ENCODE data around the gene PODNL1. TPM values are rescaled to one million over a fixed set of nuclear protein-coding genes. Genes with fewer than 3 reads are reported as not detected.

The PODNL1 gene
- polyA plus RNA-seq, 1 donor (not counting 4 experiments of a cell fraction or from before 2014, with no cell fraction given) = 1.0 TPM

- H3K79me2 ChIP-seq (ENCODE audit: control insufficient read depth, insufficient read depth, low read length) = no peaks in the 10 kb centered on the region
- FAIRE-seq (no peak), DNase-seq (ENCODE audit: low read depth, low spot score) (no peak)
- H3K27me3 ChIP-seq (ENCODE audit: control insufficient read depth, extremely low read depth, insufficient read depth, low read length) = no peaks in the 10 kb centered on the region
- H3K9me3 ChIP-seq (ENCODE audit: control insufficient read depth, low read depth, low read length) = no peaks in the 10 kb centered on the region
- no peak overlapping the region for H2AFZ ChIP-seq (ENCODE audit: control insufficient read depth, low read length)
- H3K9ac ChIP-seq (ENCODE audit: control insufficient read depth, extremely low read depth, insufficient read depth, low read length) = no peak overlapping the region
- H4K20me1 ChIP-seq (ENCODE audit: control insufficient read depth, extremely low read depth, insufficient read depth, low read length) = no peaks in the 10 kb centered on the region
- no peaks in the 10 kb centered on the region for H3K4me1 ChIP-seq (ENCODE audit: control insufficient read depth, extremely low read depth, insufficient read depth, low read length)
- H3K4me2 ChIP-seq (ENCODE audit: control insufficient read depth, extremely low read depth, insufficient read depth, low read depth, low read length) = no peak overlapping the region
- TF ChIP-seq, protein P1, sequence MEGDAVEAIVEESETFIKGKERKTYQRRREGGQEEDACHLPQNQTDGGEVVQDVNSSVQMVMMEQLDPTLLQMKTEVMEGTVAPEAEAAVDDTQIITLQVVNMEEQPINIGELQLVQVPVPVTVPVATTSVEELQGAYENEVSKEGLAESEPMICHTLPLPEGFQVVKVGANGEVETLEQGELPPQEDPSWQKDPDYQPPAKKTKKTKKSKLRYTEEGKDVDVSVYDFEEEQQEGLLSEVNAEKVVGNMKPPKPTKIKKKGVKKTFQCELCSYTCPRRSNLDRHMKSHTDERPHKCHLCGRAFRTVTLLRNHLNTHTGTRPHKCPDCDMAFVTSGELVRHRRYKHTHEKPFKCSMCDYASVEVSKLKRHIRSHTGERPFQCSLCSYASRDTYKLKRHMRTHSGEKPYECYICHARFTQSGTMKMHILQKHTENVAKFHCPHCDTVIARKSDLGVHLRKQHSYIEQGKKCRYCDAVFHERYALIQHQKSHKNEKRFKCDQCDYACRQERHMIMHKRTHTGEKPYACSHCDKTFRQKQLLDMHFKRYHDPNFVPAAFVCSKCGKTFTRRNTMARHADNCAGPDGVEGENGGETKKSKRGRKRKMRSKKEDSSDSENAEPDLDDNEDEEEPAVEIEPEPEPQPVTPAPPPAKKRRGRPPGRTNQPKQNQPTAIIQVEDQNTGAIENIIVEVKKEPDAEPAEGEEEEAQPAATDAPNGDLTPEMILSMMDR (optimal IDR thresholded peaks at IDR 0.05 in 1 of 3, IDR thresholded peaks at IDR 0.05 in 1 of 3, conservative IDR thresholded peaks at IDR 0.05 in 1 of 3; ENCODE audit: extremely low read depth in 1 of 3, insufficient read depth in 2 of 3, low read length in 3 of 3) = no peak
- no peak for TF ChIP-seq EZH2 (IDR thresholded peaks at IDR 0.05; ENCODE audit: low read length)
- H3K9me1 ChIP-seq (ENCODE audit: control insufficient read depth, extremely low read depth, insufficient read depth, low read length) = no peaks in the 10 kb centered on the region
- peaks cover 21 to 24% of the 10 kb centered on the region in 2 experiments for H3K36me3 ChIP-seq (ENCODE audit: control insufficient read depth in 2 of 2, extremely low read depth in 1 of 2, insufficient read depth in 2 of 2, low read length in 2 of 2)
- H3K4me3 ChIP-seq (ENCODE audit: control insufficient read depth in 2 of 3, extremely low read depth in 1 of 3, insufficient read depth in 2 of 3, low read depth in 1 of 3, low read length in 3 of 3) = no peak overlapping the region
- H3K27ac ChIP-seq (ENCODE audit: control insufficient read depth, insufficient read depth, low read length) = no peak overlapping the region
- dilution Hi-C loops (cut with MboI; ENCODE audit: extremely low pct_ligation_motif_present, low sequenced_read_pairs) = no loop called here
Observed at GRCh38 chr19:13918726-13919411, 19.3 kb downstream of the PODNL1 start.

- peaks cover 20 to 24% of the 10 kb centered on the region in 2 experiments for H3K36me3 ChIP-seq (ENCODE audit: control insufficient read depth in 2 of 2, extremely low read depth in 1 of 2, insufficient read depth in 2 of 2, low read length in 2 of 2)
- no peaks in the 10 kb centered on the region for H4K20me1 ChIP-seq (ENCODE audit: control insufficient read depth, extremely low read depth, insufficient read depth, low read length)
- dilution Hi-C loops (cut with MboI; ENCODE audit: extremely low pct_ligation_motif_present, low sequenced_read_pairs) = no loop called here
- H3K27me3 ChIP-seq (ENCODE audit: control insufficient read depth, extremely low read depth, insufficient read depth, low read length) = no peaks in the 10 kb centered on the region
- H3K79me2 ChIP-seq (ENCODE audit: control insufficient read depth, insufficient read depth, low read length) = no peaks in the 10 kb centered on the region
- no peak overlapping the region for H3K4me2 ChIP-seq (ENCODE audit: control insufficient read depth, extremely low read depth, insufficient read depth, low read depth, low read length)
- FAIRE-seq = no peak
- no peak overlapping the region for H2AFZ ChIP-seq (ENCODE audit: control insufficient read depth, low read length)
- no peak overlapping the region for H3K4me3 ChIP-seq (ENCODE audit: control insufficient read depth in 2 of 3, extremely low read depth in 1 of 3, insufficient read depth in 2 of 3, low read depth in 1 of 3, low read length in 3 of 3)
- no peaks in the 10 kb centered on the region for H3K4me1 ChIP-seq (ENCODE audit: control insufficient read depth, extremely low read depth, insufficient read depth, low read length)
- TF ChIP-seq, protein P1 (optimal IDR thresholded peaks at IDR 0.05 in 1 of 3, IDR thresholded peaks at IDR 0.05 in 1 of 3, conservative IDR thresholded peaks at IDR 0.05 in 1 of 3; ENCODE audit: extremely low read depth in 1 of 3, insufficient read depth in 2 of 3, low read length in 3 of 3) = no peak
- no peak for TF ChIP-seq EZH2 (IDR thresholded peaks at IDR 0.05; ENCODE audit: low read length)
- H3K9me3 ChIP-seq (ENCODE audit: control insufficient read depth, low read depth, low read length) = no peaks in the 10 kb centered on the region
- no peak for DNase-seq (ENCODE audit: low read depth, low spot score)
- H3K27ac ChIP-seq (ENCODE audit: control insufficient read depth, insufficient read depth, low read length) = no peak overlapping the region
- no peaks in the 10 kb centered on the region for H3K9me1 ChIP-seq (ENCODE audit: control insufficient read depth, extremely low read depth, insufficient read depth, low read length)
- H3K9ac ChIP-seq (ENCODE audit: control insufficient read depth, extremely low read depth, insufficient read depth, low read length) = no peak overlapping the region
Observed at GRCh38 chr19:13917888-13918406, 20.3 kb downstream of the PODNL1 start.

Measured in keratinocyte (primary cell).